C4-2B (cell line): ENCODE results near the gene CCDC167.

Experiments
- H3K27ac ChIP-seq: fragments of 450-650 bp; 2 replicates; pipeline ENCODE4 v1.5.1; 2017
- CTCF ChIP-seq: fragments of 450-650 bp; conservative IDR thresholded peaks from 2 replicates; pipeline ENCODE4 v1.5.1; 2017; ENCODE audit warnings: mild to moderate bottlenecking
- ZFX ChIP-seq: fragments of 450-650 bp; IDR thresholded peaks from 2 replicates; pipeline ENCODE4 v1.6.1; 2017

Gene CCDC167

DNA sequence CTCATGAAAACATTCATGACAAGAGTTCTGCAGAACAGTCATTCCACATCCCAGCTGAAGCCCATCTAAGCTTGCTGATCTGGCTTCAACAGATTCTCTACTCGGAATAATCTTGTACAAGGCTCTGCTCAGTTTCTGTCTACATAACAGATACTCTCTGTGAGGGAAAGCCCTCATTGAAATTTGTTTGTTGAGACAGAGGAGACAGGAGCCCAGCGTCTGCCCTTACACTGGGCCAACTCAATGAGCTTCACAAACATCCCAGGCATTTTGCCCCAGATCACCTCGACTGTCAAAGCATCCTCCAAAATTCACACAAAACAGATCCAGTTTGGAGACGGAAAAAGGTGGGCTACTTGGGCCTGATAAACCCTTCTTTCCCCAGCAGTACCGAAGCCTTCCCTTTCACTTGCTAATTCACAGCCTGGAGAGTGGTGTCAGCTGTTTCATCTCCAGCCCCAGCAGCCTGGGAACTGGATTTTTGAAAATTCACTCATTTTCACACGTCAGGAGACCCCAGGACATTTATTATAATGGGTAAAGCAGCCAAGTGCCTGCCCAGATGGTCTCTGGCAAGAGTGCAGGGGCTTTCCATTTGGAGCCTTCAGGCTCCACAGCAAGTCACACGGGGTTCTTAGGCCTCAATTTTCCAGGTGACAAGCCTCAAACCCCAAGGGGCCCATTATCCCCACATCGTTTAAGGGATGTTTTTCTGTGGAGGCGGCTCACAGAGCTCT is 7.3 kb downstream of the CCDC167 start:
- no peak overlapping the region for H3K27ac ChIP-seq
- TF ChIP-seq CTCF = no peak
- TF ChIP-seq ZFX = no peak

- TF ChIP-seq ZFX (no peak), CTCF (no peak)
- H3K27ac ChIP-seq = no peak overlapping the region
Observed at GRCh38 chr6:37491830-37492208, 7.9 kb downstream of the CCDC167 start.

GRCh38 chr6:37491171-37491829 is 8.4 kb downstream of the CCDC167 start:
- no peak overlapping the region for H3K27ac ChIP-seq
- TF ChIP-seq CTCF = no peak
- no peak for TF ChIP-seq ZFX

DNA sequence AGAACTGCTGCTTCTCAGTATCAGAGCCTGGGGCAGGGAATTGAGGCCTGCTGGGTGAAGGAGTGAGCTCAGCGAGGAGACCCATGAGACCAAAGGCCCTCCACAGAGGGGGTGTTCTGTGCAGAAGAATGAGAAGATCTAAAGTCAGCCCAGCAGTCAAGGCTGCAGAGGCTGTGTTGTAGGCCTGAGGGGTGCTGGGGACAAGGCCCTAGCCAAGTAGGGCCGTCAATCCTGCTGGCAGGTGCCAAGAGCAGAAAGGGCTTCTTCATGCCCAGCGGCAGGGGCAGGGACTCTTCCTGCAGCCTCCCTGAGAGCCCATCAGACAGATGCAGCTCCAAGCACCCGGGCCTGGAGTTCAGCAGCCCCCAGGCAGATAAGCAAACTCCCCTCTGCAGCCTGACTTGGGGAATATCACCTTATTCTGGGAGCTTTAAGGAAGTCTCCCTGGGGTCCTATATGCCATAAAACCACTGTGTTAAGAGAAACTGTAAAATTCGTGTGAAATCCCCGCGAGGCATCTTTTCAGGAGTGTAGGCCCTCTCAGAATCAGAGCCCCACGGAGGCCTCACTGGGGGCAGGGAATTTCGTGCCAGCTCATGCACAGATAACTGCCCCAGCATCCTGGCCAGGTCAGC is 9.0 kb downstream of the CCDC167 start:
- TF ChIP-seq ZFX (no peak), CTCF (no peak)
- no peak overlapping the region for H3K27ac ChIP-seq

DNA sequence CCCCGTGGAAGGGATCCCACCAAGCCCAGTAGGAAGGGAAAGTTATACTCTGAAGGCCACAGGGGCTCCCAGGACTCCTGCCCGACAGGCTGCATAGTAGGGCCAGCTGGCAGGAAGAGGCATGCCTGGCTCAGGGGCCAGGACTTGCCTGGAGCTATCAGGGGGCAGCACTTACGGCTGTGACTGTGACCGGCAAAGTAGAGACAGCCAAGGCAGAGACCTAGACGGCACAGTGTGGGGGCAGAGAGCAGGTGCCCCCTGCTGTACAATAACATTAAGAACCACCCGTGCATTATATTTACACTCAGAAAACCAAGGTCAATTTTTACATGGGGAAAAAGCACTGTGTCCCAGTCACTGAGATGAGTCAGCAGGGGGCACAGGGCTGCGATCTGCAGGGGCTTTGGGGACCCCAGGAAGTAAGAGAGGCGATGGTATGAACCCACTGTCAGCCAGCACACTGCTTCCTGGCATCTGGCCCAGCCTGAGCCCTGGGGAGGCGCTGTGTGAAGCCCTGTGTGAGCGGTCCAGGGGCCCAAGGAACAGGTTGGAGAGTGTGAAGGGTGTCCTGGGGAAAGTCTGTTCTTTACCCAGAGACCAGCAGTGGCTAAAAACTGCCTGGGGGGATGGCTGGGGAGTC is 9.9 kb downstream of the CCDC167 start:
- TF ChIP-seq ZFX (no peak), CTCF (no peak)
- no peak overlapping the region for H3K27ac ChIP-seq

GRCh38 chr6:37488476-37488875 is 11.2 kb downstream of the CCDC167 start:
- no peak overlapping the region for H3K27ac ChIP-seq
- TF ChIP-seq ZFX (no peak), CTCF (no peak)
